Activated naive CD4-positive, alpha-beta T cell treated with anti-CD3 and anti-CD28 coated beads, Interleukin-2, amount 50 U/mL, for 16 hours (primary cell): ENCODE data around the gene TCF25.

Source experiments
- DNase-seq: peaks from one replicate; pipeline ENCODE4 v3.0.0-alpha.2; 2020

Gene TCF25

DNA sequence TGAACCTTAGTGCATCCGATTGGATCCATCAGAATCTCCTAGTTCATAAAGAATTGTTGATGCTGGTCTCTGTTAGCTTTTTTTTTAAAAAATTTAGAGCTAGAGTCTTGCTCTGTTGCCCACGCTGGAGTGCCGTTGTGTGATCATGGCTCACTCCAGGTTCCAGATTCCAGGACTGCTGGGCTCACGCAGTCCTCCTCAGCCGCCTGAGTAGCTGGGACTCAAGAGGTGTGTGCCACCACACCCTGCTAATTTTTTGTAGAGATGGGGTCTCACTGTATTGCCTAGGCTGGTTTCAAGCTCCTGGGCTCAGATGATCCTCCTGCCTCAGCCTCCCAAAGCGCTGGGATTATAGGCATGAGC is 8.0 kb downstream of the TCF25 start:
- no peak for DNase-seq

DNA sequence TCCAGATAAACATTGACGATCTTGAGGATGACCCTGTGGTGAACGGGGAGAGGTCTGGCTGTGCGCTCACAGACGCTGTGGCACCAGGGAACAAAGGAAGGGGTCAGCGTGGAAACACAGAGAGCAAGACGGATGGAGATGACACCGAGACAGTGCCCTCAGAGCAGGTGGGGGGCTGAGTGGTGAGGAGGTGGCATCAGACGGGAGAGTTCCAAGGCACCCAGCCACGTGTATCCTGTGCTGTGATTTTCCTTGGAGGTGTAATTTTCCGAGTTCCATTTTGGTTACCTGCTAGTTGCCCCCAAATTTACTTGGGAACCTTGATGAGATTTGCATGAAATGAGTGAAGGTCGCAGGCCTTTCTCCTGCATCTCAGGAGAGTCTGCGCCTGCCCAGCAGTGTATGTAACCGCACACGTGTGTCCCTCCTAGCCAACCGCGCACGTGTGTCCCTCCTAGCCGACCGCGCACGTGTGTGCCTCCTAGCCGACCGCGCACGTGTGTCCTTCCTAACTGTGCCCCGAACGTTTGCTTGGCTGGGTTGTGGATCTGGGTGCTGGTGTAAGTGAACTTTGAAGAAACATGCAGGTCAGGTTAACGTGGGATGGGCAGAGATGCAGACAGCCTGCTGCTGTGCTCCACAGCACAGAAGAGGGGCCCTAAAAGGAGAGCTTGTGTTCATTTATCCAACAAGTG is 10.1 kb downstream of the TCF25 start:
- no peak for DNase-seq

DNA sequence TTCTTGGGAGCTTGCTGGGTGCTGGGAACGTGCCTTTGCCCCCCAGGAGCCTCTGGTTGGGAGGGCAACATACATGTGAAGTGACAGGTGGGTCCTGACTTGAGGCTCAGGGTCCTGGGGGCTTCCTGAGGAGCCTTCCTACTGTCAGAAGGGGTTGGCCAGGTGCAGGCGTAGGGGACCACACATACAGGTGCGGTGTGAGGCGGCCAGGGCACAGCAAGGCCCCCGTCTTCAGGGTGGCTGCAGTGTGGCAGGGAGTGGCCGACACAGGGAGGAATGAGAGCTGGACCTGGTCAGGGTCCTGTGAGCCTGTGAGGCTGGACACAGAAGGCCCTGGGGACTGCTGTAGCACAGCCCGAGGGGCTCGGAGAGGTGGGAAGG is 10.6 kb downstream of the TCF25 start:
- DNase-seq = no peak

DNA sequence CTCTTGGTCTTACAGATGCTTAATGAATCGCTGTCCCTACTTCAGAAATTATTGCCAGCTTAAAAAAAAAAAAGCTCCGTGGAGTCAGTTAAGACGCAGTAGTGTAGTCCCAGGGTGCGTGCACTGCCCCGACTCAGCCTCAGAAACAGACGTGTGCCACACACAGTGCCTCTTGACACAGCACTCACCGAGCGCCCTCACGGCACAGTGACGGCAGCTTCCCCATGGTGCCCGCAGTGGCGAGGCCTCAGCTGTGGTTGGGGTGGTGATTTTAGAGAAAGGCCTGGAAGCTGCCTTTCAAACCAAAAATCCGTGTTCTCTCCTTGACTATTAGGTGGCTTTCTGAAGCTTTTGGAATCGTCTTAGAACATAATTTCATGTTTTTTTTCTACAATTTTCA is 13.9 kb downstream of the TCF25 start:
- no peak for DNase-seq

DNA sequence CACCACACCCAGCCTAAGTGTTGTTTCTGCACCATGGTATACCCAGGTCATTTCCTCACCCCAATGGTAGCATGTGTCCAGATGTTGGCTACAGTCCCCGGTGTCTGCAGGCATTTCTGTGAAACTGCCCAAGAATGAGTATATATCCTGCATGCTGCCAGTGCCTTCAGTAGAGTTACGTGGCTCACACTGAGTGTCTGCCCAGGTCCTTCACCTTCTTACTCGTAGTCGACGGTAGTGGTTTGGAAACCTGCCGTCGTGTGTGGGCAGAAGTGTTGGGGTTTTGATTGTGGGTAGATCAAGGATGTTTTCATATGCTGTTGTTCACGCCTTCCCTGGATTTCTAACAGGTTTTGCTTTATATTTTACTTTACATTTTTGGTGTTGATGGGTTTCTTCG is 16.8 kb downstream of the TCF25 start:
- DNase-seq = peak; percentile 46

DNA sequence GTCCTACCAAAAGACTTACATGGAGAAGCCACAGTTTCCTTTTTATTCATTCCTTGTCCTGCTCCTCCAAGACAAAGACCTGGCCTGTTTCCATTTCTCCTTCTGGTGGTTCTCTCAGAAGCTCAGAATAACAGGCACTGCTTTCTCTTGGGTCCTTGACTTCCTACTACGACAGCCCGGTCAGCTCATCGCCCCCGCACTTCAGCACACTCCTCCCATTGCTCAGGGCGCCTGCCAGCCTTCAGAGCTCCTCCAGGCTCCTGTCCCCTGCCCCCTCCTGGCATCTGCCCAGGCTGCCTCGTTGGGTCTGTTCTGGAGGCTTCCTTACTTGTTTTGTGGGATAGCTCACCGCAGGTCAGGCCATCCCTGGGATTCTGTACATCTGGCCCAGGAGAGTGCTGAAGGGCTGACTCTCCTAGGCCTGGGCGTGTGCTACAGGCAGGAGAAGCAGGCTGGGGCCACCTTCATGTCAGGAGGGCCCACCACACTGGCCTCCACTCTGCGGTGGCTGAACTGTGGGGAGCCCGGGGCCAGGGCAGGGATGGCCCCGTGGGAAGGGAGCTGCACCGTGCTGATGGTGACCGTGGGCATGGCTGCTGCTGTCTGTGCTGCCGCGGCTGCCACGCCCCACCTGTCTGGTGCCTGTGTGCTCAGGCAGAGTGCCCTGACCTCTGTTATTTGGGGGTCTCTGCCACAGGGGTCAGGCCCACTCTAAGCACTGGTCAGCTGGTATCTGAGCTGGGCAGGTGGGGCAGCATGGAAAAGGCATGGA is 17.7 kb downstream of the TCF25 start:
- no peak for DNase-seq

DNA sequence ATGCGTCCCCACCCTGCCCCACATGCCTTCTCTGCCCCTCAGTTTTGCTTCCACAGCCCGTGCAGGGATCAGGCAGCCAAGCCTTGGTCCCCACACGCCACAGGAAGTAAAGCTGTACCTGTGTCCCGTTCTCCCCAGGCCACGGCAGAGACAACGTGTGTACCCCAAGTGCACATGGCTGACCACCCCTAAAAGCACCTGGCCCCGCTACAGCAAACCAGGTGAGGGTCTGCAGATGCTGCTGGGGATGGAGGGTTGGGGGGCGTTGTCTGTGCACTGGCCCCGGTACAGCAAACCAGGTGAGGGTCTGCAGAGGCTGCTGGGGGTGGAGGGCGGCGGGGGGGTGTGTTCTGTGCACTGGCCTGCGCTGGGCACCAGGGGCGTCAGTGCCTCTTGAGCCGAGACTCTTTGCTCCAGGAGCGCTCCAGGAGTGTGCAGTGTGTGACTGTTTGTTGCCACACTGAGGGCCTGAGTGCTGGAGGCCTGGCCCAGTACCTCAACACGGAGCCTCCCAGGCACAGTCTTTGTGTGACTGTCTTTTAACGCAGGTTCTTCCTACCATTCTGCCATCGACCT is 18.8 kb downstream of the TCF25 start:
- DNase-seq = no peak

DNA sequence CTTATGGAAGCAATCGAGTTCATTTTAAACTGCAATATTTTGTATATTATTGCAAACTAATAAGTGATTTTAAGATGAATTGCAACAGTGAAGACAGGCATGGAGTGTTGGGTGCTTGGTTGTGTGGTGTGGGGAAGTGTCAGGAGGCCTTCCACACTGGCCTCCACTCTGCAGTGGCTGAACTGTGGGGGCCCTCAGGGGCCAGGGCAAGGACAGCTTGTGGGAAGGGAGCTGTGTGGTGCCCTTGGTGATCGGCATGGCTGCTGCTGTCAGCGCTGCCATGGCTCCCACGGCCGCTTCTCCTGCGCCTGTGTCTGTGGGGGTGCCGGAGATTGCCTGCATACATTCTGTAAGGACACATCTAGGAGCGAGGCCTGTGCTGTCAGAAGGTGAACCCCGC is 19.2 kb downstream of the TCF25 start:
- DNase-seq = no peak

DNA sequence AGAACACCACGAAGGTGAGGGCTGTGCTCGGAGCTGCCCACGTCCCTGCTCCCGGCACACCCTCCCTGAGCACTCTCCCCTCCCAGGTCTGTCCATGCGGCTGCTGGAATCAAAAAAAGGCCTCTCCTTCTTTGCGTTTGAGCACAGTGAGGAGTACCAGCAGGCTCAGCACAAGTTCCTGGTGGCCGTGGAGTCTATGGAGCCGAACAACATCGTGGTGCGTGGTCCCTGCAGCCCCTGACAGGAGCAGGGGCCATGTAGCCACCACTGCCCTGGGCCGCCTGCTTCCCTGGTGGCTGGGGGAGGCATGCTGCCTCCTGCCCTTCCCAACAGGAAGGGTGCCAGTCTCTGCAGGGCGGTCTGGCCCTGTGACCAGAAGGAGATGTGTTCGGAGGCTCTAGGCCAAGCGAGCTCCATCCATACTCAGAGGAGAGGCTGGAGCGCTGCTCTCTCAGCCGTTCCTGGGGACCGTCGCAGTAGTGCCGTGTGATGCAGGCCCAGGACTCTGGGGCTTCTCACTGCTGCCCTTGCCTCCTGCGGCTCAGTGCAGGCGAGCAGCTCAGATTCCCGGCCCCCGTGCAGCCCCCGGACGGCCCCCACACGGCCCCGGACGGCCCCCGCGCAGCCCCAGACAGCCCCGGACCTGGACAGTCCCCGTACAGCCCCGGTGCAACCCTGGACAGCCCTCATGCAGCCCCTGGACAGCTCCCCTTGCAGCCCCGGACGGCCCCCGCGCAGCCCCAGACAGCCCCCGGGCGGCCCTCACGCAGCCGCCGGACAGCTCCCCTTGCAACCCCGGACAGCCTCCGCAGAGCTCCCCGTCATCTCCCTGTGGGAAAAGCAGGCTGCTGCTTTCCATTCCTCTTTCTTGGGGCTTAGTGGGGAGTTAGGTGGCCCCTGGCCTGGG is 20.5 kb downstream of the TCF25 start:
- no peak for DNase-seq

DNA sequence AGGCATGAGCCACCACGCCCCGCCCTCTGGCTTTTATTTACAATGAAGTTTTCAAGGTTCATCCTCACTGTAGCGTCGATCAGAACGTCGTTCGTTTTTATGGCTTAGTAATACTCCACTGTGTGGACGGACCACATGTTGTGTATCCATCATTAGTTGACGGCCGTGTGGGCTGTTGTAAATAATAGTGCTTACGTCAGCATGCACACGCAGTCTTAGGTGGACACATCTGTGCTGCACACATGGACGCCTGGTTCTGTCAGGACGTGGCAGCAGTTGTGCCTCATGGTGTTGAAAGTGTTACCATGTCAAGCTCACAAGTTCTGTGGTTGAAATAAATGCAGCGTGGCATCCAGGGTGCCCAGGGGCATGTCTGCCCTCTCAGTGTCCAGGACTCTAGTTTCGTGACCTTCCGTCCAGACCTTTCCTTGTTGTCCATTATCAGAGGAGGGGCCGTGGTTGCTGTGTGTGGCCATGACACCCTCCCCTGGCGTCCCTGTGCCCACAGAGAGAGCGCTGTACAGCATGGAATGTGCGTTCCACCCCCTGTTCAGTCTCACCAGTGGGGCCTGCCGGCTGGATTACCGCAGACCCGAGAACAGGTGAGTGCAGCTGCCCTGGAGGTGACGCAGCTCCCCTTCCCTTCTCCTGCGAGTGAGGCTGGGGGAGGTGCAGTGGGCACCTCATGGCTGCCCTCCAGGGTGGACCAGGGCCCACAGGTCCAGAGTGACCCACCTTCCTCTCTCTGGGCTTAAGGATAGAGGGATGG is 22.3 kb downstream of the TCF25 start:
- DNase-seq = no peak

DNA sequence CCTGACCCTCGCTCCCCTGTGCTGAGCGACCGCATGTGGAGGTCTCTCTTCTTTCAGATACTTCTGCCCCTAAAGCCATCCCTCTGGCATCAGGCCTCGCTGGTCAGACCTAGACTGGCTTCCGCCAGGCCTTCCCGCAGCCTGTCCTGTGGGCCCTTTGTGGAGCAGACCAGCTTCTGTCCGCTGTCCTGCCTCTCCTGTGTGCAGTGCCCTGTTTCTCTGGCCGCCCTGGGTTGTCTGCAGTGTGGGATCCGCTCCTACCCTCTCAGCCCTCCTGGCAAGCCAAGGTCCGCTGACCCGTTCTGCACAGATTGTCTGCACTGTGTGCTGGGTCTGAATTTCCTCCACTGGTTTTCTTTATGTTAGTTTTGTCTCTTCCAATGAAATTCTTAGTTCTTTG is 23.8 kb downstream of the TCF25 start:
- no peak for DNase-seq

DNA sequence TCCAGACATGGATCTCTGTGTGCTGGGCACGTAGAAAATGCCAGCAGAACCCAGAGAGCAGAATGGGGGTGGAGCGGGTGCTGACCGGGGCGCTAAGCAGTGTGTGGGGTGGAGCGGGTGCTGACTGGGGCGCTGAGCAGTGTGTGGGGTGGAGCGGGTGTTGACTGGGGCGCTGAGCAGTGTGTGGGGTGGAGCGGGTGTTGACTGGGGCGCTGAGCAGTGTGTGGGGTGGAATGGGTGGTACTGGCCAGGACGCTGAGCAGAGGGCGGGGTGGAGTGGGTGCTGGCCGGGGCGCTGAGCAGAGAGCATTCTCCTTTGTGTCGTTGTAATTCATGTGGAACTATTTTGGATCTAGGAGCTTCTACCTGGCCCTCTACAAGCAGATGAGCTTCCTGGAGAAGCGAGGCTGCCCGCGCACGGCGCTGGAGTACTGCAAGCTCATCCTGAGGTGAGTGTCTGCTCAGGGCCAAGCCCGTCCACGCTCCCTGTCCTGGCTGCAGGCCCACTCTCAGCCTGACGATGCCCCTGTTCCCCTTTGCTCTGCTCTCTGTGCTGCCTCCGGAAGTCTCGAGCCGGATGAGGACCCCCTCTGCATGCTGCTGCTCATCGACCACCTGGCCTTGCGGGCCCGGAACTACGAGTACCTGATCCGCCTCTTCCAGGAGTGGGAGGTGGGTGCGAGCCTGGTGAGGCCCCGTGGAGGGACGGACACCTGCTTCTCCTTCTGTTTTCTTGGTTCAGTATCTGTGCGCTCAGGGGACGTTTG is 25.0 kb downstream of the TCF25 start:
- no peak for DNase-seq

DNA sequence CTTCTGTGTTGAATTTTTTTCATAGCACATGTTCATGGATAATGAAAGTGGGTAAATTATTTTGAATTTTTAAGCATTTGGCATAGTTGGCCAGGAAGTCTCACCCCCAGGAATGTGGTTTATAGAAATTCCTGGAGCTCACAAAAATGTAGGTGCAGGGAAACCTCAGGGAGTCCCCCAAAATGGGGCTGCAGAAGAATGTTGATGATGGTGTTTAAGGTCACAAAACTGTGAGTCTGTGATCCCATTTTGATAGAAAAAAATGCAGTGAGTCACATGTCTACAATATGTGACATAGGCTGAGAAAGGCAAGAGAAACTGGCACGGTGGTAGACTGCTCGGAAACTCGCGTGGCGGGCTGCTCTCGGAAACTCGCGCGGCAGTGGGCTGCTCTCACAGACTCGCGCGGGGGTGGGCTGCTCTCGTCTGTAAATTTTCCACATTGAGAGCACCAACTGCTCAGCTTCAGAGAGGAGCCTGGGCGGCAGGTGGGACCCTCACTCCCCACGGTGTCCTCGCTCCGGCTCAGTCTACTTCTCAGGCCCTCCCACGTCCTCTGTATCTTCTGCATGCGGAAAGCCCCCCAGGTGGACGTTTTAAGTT is 26.6 kb downstream of the TCF25 start:
- DNase-seq = no peak

DNA sequence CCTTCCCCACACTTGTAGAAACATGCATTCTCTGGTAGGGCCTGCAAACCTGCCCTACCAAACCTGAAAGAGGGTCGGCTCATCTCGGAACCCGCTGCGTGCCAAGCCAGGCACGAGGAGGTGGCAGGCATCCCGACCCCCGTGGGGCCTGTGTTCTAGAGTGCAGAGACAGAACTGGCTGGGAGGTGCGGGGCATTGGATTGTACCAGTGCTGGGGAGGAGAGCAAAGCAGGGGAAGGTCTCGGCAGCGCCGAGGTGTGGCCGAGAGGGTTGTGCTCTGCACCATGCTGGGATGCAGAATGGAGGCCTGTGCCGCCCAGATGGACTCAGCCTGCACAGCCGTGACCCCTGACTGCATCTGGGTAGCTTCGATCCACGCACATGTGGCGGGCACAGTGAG is 27.5 kb downstream of the TCF25 start:
- no peak for DNase-seq

DNA sequence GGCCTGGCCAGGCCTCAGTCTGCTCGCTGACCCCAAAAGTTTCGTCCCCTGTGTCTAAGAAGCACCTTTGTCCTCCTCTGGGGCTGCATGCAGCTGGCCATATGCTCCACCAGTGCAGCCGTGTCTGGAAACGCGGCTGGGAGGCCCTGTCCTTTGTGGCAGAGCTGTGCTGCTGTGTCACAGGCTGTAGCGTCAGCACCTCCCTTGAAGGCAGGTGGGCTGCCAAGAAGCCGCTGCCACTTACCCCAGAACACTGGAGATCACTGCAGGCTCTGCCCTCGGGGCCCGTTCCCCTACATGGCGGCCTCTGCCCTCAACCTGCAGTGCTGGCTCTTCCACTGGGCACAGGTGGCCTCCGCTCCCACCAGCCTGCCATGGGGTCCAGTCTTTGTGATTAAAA is 29.6 kb downstream of the TCF25 start:
- DNase-seq = no peak

DNA sequence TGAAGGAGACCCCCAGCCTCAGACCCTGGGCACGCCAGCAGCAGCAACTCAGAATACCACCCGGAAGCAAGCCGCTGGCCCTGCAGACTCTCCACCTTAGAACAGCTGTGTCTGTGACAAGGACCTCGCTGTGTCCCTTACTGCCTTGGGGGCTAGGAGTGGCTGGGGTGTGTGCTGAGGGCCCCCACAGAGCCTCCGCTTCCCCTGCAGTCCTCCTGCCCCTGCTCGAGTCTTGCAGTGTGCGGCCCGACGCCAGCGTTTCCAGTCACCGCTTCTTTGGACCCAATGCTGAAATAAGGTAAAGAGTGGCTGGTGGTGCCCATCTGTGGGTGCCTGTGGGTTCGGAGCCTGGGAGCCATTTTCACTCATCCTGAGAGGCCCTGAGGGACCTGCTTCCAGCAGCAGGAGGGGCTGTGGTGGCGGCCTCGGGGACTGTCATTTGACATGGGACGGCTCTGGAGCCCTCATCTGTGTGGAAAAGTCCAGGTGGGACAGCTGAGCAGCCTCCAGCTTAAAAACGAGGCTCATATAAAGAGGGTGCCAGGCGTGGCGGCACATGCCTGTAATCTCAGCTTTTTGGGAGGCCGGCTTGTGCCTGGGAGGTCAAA is 30.6 kb downstream of the TCF25 start:
- no peak for DNase-seq

DNA sequence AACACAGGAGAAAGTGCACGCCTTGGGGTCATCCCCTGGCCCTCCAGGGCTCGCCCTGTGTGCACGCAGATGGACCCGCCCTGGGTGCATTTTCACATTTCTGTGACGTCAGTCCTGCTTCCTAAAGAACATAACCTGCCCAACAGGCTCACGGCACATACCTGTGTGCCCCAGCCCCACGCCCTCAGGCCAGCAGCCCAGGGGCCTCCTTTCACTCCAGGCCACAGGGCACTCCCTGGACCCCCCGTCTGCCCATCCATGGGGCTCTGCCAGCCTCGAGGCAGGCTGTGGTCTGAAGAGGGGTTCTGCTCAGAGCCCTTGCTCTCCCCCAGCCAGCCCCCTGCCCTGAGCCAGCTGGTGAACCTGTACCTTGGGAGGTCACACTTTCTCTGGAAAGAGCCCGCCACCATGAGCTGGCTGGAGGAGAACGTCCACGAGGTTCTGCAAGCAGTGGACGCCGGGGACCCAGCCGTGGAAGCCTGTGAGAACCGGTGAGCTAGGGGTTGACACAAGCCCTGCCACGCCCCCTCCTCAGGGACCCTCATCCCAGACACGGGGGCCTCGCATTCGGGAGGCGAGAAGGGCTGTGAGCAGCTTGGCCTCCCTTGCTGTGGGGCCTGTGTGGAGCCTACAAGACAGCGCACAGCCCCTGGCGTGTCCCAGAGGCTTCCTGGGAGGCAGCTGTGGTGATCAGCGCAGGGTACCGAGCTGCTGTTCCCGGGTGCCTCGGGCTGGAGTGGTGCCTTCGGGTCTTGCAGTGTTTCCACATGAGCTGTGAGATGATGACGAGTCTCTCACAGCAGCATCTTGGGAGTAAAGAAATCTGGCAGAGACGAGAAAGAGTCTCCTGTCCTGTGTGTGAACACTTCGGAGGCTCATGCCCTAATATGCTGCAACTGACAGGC is 31.5 kb downstream of the TCF25 start:
- no peak for DNase-seq

DNA sequence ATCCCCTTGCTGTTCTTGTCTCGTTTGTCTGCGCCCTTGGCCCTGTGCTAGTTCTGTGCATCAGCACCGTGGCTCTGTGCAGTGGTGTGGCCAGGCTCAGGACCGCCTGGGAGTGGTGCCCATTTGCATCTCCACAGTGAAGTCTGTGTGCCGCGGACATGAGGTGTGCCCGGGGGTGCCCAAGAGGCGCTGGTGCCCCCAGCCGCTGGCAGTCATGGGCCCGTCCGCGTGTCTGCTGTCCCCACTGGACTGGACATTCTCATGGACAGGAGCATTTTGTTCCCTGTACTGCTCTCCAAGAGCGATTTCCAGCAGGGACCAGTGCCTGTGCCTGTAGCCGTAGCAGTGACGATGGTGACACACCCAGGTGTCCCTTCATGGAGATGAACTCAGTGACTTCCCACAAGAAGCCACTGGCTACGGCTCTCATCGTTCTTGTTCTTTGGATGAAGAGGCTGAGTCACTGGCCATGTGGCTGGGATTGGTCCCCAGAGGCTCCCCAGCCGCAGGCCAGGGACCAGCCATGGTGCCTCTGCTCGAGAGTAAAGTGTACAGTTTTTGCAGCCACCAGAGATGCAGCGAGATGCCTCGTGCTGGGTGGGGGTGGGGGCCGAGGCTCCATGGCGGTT is 32.2 kb downstream of the TCF25 start:
- DNase-seq = no peak
